Ishikawa (cell line): ENCODE data around the gene COP1.

Source experiments
- CEBPB ChIP-seq: IDR thresholded peaks from 2 replicates; pipeline ENCODE4 v1.6.1; 2012
- CREB1 ChIP-seq: IDR thresholded peaks from 2 replicates; pipeline ENCODE4 v1.6.1; 2012; ENCODE audit warnings: low read depth
- EGR1 ChIP-seq: IDR thresholded peaks from 2 replicates; pipeline ENCODE4 v1.6.1; 2012
- EP300 ChIP-seq: IDR thresholded peaks from 2 replicates; pipeline ENCODE4 v1.6.1; 2012; ENCODE audit warnings: borderline replicate concordance
- FOXM1 ChIP-seq: IDR thresholded peaks from 2 replicates; pipeline ENCODE4 v1.6.1; 2012; ENCODE audit warnings: low read depth, borderline replicate concordance
- MAX ChIP-seq: IDR thresholded peaks from 2 replicates; pipeline ENCODE4 v1.6.1; 2012
- NFIC ChIP-seq: IDR thresholded peaks from 2 replicates; pipeline ENCODE4 v1.6.1; 2012
- RAD21 ChIP-seq: IDR thresholded peaks from 2 replicates; pipeline ENCODE4 v1.6.1; 2012; ENCODE audit warnings: low read depth
- REST ChIP-seq: IDR thresholded peaks from 2 replicates; pipeline ENCODE4 v1.6.1; 2012; ENCODE audit warnings: low read depth, mild to moderate bottlenecking
- TAF1 ChIP-seq: IDR thresholded peaks from 2 replicates; pipeline ENCODE4 v1.6.1; 2012; ENCODE audit warnings: low read depth, mild to moderate bottlenecking
- TCF12 ChIP-seq: IDR thresholded peaks from 2 replicates; pipeline ENCODE4 v1.6.1; 2012; ENCODE audit warnings: low read depth
- TEAD4 ChIP-seq: IDR thresholded peaks from 2 replicates; pipeline ENCODE4 v1.6.1; 2012
- USF1 ChIP-seq: IDR thresholded peaks from 2 replicates; pipeline ENCODE4 v1.6.1; 2012
- YY1 ChIP-seq: IDR thresholded peaks from 2 replicates; pipeline ENCODE4 v1.6.1; 2012; ENCODE audit warnings: low read depth
- ZBTB7A ChIP-seq: IDR thresholded peaks from 2 replicates; pipeline ENCODE4 v1.6.1; 2012; ENCODE audit warnings: low read depth

Gene COP1

DNA sequence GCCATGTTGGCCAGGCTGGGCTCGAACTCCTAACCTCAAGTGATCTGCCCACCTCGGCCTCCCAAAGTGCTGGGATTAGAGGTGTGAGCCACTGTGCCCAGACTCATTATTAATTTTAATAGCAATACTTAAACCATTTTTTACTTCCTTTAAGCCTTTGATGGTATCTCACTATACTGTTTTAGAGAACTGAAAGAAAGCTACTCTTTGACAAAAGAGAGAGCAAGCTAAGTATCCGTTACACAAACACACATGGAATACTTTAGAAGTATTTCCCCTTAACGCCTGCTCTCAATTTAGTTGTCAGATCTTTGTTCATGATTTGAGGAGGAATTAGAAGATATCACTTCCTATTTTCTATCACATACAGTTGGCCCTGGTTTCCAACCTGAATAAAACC lies 189.4 kb downstream of the COP1 start:
- TF ChIP-seq ZBTB7A (no peak), TCF12 (no peak), MAX (no peak), USF1 (no peak), YY1 (no peak), FOXM1 (no peak), TAF1 (no peak), REST (no peak)

DNA sequence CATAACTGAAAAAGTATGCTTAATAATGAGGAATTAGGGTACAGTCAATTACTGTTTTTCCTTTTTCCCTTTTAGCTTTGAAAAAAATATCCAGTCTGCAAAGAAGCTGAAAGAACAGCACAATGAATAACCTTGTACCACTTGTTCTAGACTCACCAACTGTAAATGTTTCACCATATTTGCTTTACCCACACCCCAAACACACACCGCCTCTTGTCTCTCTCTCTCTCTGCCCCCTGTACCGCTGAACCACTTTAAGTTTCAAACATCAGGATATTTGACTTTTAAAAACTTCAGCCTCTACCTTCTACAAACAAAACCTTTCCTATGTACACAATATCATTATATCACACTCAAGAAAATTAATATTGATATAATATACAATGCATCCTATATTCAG lies 197.1 kb downstream of the COP1 start:
- TF ChIP-seq TEAD4 (no peak), YY1 (no peak), FOXM1 (no peak), USF1 (no peak), ZBTB7A (no peak), CEBPB (no peak), REST (no peak), CREB1 (no peak), NFIC (no peak), RAD21 (no peak), MAX (no peak), TAF1 (no peak), EP300 (no peak), TCF12 (no peak), EGR1 (no peak)

GRCh38 chr1:175984813-175985212 lies 222.3 kb downstream of the COP1 start:
- TF ChIP-seq TEAD4 = no peak
- no peak for TF ChIP-seq NFIC
- no peak for TF ChIP-seq ZBTB7A
- no peak for TF ChIP-seq EGR1
- TF ChIP-seq TCF12 = no peak
- no peak for TF ChIP-seq CREB1
- no peak for TF ChIP-seq RAD21
- no peak for TF ChIP-seq REST
- no peak for TF ChIP-seq TAF1
- TF ChIP-seq CEBPB = no peak
- TF ChIP-seq MAX = no peak
- TF ChIP-seq USF1 = no peak
- no peak for TF ChIP-seq EP300
- TF ChIP-seq YY1 = no peak
- no peak for TF ChIP-seq FOXM1

DNA sequence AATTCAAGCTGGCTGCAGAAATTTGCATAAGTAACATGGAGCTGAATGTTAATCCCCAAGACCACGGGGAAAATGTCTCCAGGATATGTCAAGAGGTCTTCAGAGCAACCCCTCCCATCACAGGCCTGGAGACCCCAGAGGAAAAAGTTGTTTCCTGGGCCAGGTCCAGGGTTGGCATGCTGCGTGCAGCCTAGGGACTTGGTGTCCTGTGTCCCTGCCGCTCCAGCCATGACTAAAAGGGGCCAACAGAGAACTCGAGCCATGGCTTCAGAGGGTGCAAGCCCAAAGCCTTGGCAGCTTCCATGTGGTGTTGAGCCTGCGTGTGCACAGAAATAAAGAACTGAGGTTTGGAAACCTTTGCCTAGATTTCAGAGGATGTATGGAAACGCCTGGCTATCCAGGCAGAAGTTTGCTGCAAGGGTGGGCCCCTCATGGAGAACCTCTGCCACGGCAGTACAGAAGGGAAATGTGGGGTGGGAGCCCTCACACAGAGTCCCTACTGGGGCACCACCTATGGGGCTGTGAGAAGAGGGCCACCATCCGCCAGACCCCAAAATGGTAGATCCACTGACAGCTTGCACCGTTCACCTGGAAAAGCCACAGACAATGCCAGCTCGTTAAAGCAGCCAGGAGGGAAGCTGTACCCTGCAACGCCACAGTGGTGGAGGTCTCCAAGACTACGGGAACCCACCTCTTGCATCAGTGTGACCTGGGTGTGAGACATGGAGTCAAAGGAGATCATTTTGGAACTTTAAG lies 222.9 kb downstream of the COP1 start:
- TF ChIP-seq TEAD4 (no peak), TAF1 (no peak), CREB1 (no peak), TCF12 (no peak)
